ENCODE measurements around the gene TMEM208. TPM values are rescaled to one million over a fixed set of nuclear protein-coding genes. Genes with fewer than 3 reads are reported as not detected.

Gene TMEM208
- total RNA-seq, 1 experiment from 2014 or later = 67.8 TPM

GRCh38 chr16:67209565-67209964, 17.4 kb upstream of the TMEM208 start:
- no peak for DNase-seq (ENCODE audit: low spot score)

- DNase-seq (ENCODE audit: low spot score) = no peak
Measured at GRCh38 chr16:67210069-67210937, 16.6 kb upstream of the TMEM208 start.

GRCh38 chr16:67211674-67212073, 15.3 kb upstream of the TMEM208 start:
- no peak for DNase-seq (ENCODE audit: low spot score)

- DNase-seq (ENCODE audit: low spot score) = peak; percentile 35
Measured at GRCh38 chr16:67212766-67213165, 14.2 kb upstream of the TMEM208 start.

- no peak for DNase-seq (ENCODE audit: low spot score)
Measured at GRCh38 chr16:67213197-67214019, 13.5 kb upstream of the TMEM208 start.

GRCh38 chr16:67215706-67216105, 11.2 kb upstream of the TMEM208 start:
- no peak for DNase-seq (ENCODE audit: low spot score)

GRCh38 chr16:67216612-67217490, 10.1 kb upstream of the TMEM208 start:
- no peak for DNase-seq (ENCODE audit: low spot score)

GRCh38 chr16:67223992-67224391, 2.9 kb upstream of the TMEM208 start:
- DNase-seq (ENCODE audit: low spot score) = no peak

GRCh38 chr16:67226295-67226803, 581 bp upstream of the TMEM208 start:
- no peak for DNase-seq (ENCODE audit: low spot score)

GRCh38 chr16:67227567-67227921, 614 bp downstream of the TMEM208 start:
- no peak for DNase-seq (ENCODE audit: low spot score)

- no peak for DNase-seq (ENCODE audit: low spot score)
Measured at GRCh38 chr16:67228034-67228785, 1.3 kb downstream of the TMEM208 start.

- DNase-seq (ENCODE audit: low spot score) = no peak
Measured at GRCh38 chr16:67228905-67229304, 2.0 kb downstream of the TMEM208 start.

- no peak for DNase-seq (ENCODE audit: low spot score)
Measured at GRCh38 chr16:67229906-67230808, 3.2 kb downstream of the TMEM208 start.

GRCh38 chr16:67230809-67231660, 4.1 kb downstream of the TMEM208 start:
- no peak for DNase-seq (ENCODE audit: low spot score)

GRCh38 chr16:67233596-67233995, 6.7 kb downstream of the TMEM208 start:
- DNase-seq (ENCODE audit: low spot score) = no peak

- no peak for DNase-seq (ENCODE audit: low spot score)
Measured at GRCh38 chr16:67234180-67234597, 7.3 kb downstream of the TMEM208 start.

- DNase-seq (ENCODE audit: low spot score) = no peak
Measured at GRCh38 chr16:67235816-67236562, 9.1 kb downstream of the TMEM208 start.
